Left kidney (tissue), 2 donors: ENCODE data around the gene CDA. TPM values are rescaled to one million over a fixed set of nuclear protein-coding genes. Genes with fewer than 3 reads are reported as not detected.
"Not testable (repeated sequence)": the region's sequence is repeated elsewhere in the genome, so short reads cannot be mapped to it uniquely, and the experiment has no call there.

Experiments
- DNase-seq: peaks from one replicate; pipeline ENCODE4 v3.0.0-alpha.2; 2013
- polyA plus RNA-seq: library from polyadenylated mRNA; unstranded; fragments of 120-200 nt; gene quantifications from one replicate; pipeline ENCODE4 v1.2.1, GENCODE V29; 2013; ENCODE audit not compliant: insufficient read length

The CDA gene
- polyA plus RNA-seq, 1 donor = 3.8 TPM

DNA sequence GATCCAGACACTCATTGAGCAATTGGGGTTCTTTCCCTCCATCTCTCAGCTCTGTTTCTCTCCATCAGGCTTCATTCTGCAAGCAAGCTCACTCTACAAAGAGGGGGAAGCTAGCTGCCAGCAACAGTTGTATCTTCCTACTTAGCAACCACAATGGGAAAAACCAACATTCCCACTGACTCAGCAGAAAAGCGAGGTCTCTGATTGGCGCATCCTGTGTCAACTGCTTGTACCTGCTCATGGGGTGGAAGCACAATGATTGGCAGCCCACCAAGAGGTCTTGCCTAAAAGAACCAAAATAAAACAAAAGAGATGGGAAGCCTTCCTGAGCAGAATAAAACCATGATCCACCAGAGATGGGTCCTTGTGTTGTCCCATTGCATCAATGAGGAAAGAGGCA, 4.0 kb upstream of the CDA start:
- DNase-seq = no peak

- no peak for DNase-seq
Measured at GRCh38 chr1:20586953-20587660, 1.8 kb upstream of the CDA start.

DNA sequence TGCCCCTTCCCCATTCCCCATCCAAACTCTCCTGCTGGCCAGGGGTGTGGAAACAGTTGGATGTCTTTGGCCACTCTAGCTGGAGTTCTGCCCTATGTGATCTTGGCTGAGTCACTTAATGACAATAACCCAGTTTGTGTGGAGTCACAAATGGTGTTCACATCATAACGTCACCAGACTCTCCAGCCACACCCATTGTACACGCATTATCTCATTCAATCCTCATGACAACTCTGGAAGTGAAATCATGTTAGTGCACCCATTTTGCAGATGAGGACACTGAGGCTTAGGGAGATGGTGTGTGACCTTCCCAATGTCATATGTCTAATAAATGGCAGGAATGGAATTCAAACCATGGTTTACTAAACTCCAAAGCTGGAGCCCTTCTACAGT, 1.2 kb upstream of the CDA start:
- DNase-seq = no peak

- DNase-seq = peak; percentile 88
Measured at GRCh38 chr1:20589331-20590278, 708 bp downstream of the CDA start.

DNA sequence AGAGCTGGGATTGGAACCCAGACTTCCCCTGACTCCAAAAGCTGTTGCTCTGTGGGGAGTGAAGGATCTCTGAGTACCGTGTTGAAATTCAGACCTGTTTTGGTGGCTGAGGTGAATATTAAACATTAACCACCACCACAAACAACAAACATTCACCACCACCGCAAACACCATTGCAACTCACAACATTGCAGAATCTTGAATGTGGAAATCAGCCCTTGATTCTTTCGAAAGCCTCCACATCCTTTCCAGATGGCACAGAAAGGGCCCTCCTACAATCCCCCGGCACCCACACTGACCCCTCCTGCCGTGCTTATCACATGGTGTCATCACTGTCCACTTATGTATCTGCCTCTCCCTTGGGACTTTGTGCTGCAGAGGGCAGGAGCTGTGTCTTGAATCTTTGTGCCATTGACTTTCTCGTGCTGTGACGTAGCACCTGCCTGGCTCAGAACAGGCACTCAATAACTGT, 1.4 kb downstream of the CDA start:
- no peak for DNase-seq

DNA sequence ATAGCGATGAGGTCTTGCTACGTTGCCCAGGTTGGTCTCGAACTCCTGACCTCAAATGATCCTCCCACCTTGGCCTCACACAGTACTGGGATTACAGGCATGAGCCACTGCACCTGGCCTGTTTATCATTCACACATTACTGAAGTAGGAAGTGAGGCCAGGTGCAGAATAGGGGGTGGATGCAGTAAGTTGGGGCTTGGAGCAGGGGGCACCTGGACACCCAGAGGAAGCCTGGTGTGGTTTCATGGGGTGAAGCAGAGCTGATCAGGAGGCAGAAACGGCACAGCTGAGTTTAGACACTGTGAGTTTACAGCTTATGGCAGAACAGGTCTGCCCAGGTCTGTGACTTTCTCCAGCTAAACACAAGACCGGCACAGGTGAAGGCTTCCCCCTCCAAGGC, 4.9 kb downstream of the CDA start:
- DNase-seq = no peak

DNA sequence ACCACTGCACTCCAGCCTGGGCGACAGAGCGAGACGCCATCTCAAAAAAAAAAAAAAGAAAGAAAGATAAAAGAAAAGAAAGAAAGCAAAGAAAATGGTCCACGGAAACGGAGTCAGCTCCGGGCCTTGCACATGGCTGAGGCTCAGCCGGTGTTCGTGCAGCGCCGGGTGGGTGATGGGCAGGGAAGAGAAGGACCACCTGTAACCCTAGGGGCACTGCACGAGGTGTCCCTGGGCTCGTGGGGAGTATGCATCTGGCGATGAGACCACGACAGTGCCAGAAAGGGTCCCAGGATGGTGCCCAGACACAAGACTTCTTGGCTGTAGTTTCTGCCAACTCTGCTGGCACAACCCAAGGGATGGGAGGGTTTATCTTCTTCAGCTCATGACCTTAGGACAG, 5.8 kb downstream of the CDA start:
- DNase-seq = no peak

DNA sequence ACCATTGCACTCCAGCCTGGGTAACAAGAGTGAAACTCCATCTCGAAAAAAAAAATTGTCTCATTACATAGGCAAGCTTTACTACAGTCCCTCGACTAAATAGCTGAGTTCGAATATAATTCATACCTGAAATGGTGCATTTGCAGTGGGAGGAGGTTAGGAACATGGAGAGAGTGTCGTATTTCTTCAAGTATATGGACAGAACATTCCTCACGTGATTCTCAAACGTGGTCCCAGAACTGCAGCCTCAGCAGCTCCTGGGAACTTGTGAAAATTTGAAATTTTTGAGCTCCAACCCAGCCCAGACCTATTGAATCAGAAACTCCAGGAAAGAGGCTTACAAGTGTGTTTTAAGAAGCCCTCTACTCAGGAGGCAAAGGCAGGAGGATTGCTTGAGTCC, 7.2 kb downstream of the CDA start:
- DNase-seq = no peak

DNA sequence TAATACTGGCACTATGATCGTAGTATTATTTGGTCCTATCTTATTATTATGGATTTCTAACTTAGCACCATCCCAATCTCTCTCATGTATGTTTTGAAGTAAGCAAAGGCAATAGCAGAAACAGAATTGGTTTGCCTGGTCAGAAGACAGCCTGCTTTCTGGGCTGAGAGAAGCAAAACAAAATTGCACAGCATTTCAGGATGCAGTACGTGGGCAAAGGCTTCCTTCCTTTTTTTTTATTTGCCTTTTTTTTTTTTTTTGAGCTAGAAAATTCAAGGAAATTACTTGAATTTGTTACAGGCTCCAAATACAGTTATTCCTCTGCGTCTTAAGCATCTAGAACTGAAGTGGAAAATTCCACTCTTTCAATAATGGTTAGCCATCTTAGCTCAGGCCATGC, 8.8 kb downstream of the CDA start:
- DNase-seq = no peak

DNA sequence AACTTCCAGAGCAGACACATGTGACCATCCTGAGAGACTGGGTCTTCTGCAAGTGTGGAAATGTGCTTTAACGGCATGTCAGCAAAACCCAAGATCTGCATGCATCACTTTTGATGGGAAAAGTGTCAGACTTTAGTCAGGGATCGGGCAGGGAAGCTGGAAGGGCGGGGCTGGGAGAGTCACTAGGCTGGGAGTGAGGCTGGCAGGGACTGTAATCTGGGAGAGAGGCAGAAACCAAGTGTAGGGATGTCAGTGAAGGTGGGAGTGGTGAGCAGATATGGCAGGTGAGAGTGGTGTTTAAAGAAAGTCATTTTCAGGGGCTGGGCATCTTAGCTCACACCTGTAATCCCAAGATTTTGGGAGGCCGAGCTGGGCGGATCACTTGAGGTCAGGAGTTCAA, 11.3 kb downstream of the CDA start:
- no peak for DNase-seq

- no peak for DNase-seq
Measured at GRCh38 chr1:20601129-20601825, 12.4 kb downstream of the CDA start.

DNA sequence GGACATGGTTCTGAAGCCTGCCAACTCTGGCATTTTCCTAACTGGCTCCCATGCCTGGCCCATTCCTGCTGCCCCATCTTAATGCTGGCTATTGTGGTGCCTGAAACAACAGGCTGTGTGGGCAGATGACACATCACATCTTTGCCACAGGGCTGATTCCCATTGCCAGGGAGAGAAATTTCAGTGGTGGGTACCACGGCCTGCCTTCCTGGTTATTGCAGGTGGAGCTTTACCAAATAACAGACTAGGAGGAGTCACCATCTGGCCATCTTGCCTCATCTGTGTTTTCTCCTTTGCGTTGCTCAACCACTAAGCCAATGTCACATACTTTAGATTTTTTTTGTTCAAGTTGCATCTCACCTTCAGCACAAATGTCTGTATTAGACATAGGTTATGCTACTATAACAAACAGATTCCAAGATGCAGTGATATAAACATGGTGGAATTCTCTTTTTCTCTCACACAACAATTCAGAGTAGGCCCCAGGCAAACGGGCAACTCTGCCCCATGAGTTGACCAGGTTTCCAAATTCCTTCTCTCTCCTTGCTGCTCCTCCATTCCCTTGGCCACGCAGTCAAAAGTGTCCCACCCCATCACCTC, 14.1 kb downstream of the CDA start:
- DNase-seq = no peak

DNA sequence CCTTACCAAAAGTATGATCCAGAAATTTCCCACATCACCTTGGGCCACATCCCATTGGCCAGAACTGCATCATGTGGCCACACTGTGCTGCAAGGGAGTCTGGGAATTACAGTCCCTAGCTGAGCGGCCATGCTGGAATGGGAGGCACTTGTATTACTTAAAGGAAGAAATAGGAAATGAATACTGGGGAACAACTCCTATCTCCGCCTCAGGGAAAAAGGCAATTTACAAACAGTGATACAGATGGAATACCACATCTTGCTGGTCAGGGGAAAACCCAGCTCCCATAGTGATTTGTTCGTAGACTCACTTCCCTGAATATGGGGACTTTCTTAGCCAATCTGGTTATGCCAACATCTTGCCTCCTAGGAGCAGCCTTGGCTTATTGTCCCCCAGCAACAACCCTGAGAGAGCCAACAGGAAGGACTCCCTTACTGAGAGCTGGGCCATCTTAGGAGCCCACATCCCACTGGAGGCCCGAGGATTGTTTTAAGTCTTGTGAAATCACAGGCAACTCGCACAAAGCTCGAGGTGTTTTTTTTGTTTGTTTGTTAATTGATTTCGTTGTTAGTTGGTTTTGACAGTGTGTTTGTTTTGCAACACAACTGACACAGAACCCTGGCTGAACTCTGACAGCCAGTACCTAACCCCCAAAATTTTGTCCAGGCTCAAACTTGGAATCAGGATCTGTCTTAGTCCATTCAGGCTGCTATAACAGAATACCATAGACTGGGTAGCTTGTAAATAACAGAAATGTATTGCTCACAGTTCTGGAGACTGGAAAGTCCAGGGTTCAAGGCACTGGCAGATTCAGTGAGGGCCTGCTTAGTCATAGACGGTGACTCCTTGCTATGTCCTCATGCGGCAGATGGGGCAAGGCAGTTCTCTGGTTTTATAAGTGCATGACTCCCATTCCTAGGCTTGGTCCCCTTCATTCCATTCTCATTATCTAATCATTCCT, 14.9 kb downstream of the CDA start:
- DNase-seq = no peak

DNA sequence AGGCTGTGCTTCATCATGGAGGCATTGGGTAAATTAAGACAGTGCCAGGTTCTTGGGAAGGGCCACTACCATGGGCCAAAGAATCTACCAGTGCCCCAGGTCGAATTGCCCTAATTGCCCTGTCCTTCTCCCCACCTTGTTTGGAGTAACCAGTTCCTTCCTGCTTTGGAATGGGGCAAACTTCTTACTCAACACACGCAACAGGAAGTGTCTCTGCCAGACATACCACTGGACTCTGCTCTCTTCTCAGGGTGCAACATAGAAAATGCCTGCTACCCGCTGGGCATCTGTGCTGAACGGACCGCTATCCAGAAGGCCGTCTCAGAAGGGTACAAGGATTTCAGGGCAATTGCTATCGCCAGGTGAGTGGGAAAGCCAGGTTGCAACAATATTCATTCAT, 15.8 kb downstream of the CDA start:
- DNase-seq = no peak

DNA sequence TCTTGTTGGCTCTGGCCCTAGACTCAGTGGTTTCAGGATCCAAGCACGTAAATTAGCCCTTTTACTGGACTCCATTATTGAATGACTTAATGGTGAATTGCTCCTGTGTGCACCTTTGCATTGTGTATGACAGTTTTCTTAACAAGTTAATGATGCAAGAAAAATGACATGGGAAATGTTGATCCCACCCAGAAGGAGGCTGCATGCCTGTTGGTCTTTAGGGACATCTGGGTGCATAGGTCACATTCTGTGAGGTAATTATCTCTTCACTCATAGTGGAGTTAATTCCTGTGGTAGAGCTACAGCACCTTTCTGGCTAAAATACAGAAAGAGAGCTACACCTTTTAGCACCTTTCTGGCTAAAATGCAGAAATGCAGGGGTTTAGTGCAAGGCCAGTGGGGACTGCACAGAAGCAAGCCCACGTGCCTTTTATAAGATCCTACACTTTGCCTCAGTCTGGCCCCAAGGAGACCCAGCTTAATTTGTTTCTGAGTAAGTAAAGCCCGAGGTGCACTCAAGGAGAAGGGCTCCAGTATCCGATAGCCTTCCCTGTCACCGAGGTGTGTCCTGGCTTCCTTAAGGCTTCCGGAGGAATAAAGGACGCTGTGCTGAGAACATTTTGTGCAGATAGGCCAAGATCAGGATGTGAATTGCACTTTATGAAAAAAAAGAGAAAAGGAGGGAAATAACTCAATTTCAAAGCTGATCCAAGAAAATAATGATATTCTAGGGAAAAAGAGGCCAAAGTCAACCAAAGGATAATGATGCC, 18.1 kb downstream of the CDA start:
- not testable (repeated sequence) for DNase-seq

GRCh38 chr1:20609541-20609940, 20.6 kb downstream of the CDA start:
- DNase-seq = no peak

- no peak for DNase-seq
Measured at GRCh38 chr1:20610970-20611369, 22.1 kb downstream of the CDA start.

- no peak for DNase-seq
Measured at GRCh38 chr1:20611652-20612051, 22.8 kb downstream of the CDA start.

DNA sequence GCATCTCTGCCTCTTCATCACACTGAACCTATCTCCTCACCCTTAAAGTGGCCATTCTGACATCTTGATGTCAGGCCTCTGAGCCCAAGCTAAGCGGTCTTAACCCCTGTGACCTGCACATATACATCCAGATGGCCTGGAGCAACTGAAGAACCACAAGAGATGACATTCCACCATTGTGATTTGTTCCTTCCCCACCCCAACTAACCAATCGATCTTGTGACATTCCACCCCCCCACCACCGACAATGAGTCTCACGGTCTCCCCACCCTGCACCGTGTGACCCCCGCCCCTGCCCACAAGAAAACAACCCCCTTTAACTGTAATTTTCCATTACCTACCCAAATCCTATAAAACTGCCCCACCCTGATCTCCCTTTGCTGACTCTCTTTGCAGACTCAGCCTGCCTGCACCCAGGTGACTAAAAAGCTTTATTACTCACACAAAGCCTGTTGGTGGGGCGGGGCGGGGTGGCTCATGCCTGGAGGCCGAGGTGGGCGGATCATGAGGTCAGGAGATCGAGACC, 23.4 kb downstream of the CDA start:
- no peak for DNase-seq

GRCh38 chr1:20614131-20614579, 25.3 kb downstream of the CDA start:
- no peak for DNase-seq
